ENCODE data around the gene MRM1. TPM values are rescaled to one million over a fixed set of nuclear protein-coding genes. Genes with fewer than 3 reads are reported as not detected.

Gene MRM1
- total and polyA plus RNA-seq, 7 experiments from 2014 or later, result 3.1 to 15.6 (median 9.3) TPM

DNA sequence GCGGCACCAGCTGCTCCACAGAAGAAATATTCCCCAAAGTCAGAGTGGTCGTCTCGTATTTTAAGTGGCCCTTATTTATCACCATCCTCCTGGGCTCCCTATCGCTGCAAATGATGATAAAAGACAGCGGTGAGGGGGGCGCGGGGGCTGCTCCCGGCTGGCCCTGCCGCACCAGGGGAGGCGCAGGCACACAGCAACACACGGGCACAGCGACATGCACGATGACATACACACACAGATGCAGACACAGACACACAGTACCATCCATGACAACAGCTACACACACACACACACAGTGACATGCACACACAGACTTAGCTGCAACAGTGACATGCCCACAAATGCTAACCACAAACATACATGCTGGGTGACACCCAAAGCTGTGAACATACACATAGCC is 52.5 kb downstream of the MRM1 start:
- H3K27ac ChIP-seq (ENCODE audit: low read depth, low read length), result no peak overlapping the region
- no peaks in the 10 kb centered on the region for H3K27me3 ChIP-seq (ENCODE audit: control insufficient read depth in 2 of 2, insufficient read depth in 2 of 2, low read length in 2 of 2)
- ChIA-PET POLR2A (no interaction called here), CTCF (no interaction called here)
- ATAC-seq (no peak), DNase-seq (no peak)
- H3K36me3 ChIP-seq (ENCODE audit: control insufficient read depth in 2 of 3, insufficient read depth in 3 of 3, low read length in 3 of 3), result no peaks in the 10 kb centered on the region
- intact Hi-C loops (cut with micrococcal nuclease), result no loop called here
- H3K4me3 ChIP-seq (ENCODE audit: low read length), result no peak overlapping the region
- Mint-ChIP-seq H3K27ac (no peak overlapping the region), H3K4me1 (peaks cover 7 to 12% (median 9%) of the 10 kb centered on the region in 7 donors), H3K9me3 (no peaks in the 10 kb centered on the region), H3K4me3 (no peak overlapping the region), H3K27me3 (peaks cover 27 to 64% (median 45%) of the 10 kb centered on the region in 5 donors), H3K36me3 (peaks cover 0 to 4% (median 3%) of the 10 kb centered on the region in 5 donors)
- H3K4me1 ChIP-seq (ENCODE audit: control insufficient read depth in 2 of 2, insufficient read depth in 2 of 2, low read length in 2 of 2), result no peaks in the 10 kb centered on the region
- H3K9me3 ChIP-seq (ENCODE audit: control insufficient read depth in 2 of 3, low read length in 3 of 3), result no peaks in the 10 kb centered on the region

DNA sequence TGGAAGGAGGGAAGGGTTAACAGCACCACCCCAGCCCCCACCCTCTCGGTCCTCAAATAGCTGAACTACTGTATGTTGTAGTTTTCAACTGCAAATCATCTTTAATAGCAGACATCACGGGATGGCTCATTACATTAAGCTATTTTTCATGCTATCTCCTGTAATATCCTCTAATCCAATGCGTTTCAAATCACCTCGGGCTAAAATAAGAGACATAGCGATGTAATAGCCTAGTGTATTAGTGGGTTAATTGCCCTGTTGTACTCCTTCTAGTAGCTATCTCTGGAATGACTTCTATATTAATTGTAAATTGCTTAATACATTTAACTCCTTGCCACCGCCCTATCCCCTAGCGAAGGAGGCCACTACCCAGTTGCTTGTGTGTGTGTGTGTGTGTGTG is 54.3 kb downstream of the MRM1 start:
- H3K27ac Mint-ChIP-seq, result no peak overlapping the region
- CTCF ChIA-PET, result no interaction called here
- H3K4me3 Mint-ChIP-seq, result no peak overlapping the region

DNA sequence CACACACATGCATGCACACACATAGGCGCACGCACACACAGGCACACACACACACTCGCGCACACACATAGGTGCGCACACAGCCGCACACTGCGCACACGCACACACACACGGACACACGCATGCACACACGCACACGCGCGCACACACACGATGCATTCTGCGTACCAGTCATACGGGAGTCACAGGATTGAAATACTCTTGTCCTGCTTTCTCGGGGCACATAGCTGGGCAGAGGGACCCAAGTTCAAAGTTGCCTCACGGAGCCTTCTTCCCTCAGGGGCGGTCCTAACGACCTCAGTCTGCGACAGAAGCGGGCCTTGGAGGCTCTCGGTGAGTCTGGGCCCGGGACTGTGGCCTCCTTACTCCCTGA is 56.0 kb downstream of the MRM1 start:
- Mint-ChIP-seq H3K27ac (no peak overlapping the region), H3K36me3 (peaks cover 0 to 4% (median 3%) of the 10 kb centered on the region in 5 donors), H3K4me3 (peak overlapping the region; percentile 25 to 69 (median 57)), H3K27me3 (peaks cover 31 to 72% (median 42%) of the 10 kb centered on the region in 5 donors), H3K4me1 (peaks cover 7 to 12% (median 9%) of the 10 kb centered on the region in 7 donors), H3K9me3 (no peaks in the 10 kb centered on the region)
- Histone ChIP-seq H3K27ac (ENCODE audit: low read depth, low read length) (no peak overlapping the region), H3K4me3 (ENCODE audit: low read length) (no peak overlapping the region), H3K36me3 (ENCODE audit: control insufficient read depth in 2 of 3, insufficient read depth in 3 of 3, low read length in 3 of 3) (no peaks in the 10 kb centered on the region), H3K4me1 (ENCODE audit: control insufficient read depth in 2 of 2, insufficient read depth in 2 of 2, low read length in 2 of 2) (no peaks in the 10 kb centered on the region), H3K27me3 (ENCODE audit: control insufficient read depth in 2 of 2, insufficient read depth in 2 of 2, low read length in 2 of 2) (no peaks in the 10 kb centered on the region), H3K9me3 (ENCODE audit: control insufficient read depth in 2 of 3, low read length in 3 of 3) (no peaks in the 10 kb centered on the region)
- no peak for ATAC-seq
- no peak for DNase-seq
- POLR2A ChIA-PET, result no interaction called here
- CTCF ChIA-PET, result no interaction called here
- intact Hi-C loops (cut with micrococcal nuclease), result no loop called here

More for the DNA sequence above, 54.3 kb downstream of the MRM1 start:
- no peak overlapping the region for H3K4me3 ChIP-seq (ENCODE audit: low read length)
- DNase-seq (no peak), ATAC-seq (no peak)
- H3K27me3 ChIP-seq (ENCODE audit: control insufficient read depth in 2 of 2, insufficient read depth in 2 of 2, low read length in 2 of 2), result no peaks in the 10 kb centered on the region
- peaks cover 7 to 12% (median 9%) of the 10 kb centered on the region in 7 donors for H3K4me1 Mint-ChIP-seq
- H3K9me3 Mint-ChIP-seq, result no peaks in the 10 kb centered on the region
- no peaks in the 10 kb centered on the region for H3K9me3 ChIP-seq (ENCODE audit: control insufficient read depth in 2 of 3, low read length in 3 of 3)
- peaks cover 0 to 4% (median 3%) of the 10 kb centered on the region in 5 donors for H3K36me3 Mint-ChIP-seq
- intact Hi-C loops (cut with micrococcal nuclease), result no loop called here
- no peaks in the 10 kb centered on the region for H3K36me3 ChIP-seq (ENCODE audit: control insufficient read depth in 2 of 3, insufficient read depth in 3 of 3, low read length in 3 of 3)
- H3K27ac ChIP-seq (ENCODE audit: low read depth, low read length), result no peak overlapping the region
- peaks cover 31 to 65% (median 42%) of the 10 kb centered on the region in 5 donors for H3K27me3 Mint-ChIP-seq
- H3K4me1 ChIP-seq (ENCODE audit: control insufficient read depth in 2 of 2, insufficient read depth in 2 of 2, low read length in 2 of 2), result no peaks in the 10 kb centered on the region
- POLR2A ChIA-PET, result no interaction called here

DNA sequence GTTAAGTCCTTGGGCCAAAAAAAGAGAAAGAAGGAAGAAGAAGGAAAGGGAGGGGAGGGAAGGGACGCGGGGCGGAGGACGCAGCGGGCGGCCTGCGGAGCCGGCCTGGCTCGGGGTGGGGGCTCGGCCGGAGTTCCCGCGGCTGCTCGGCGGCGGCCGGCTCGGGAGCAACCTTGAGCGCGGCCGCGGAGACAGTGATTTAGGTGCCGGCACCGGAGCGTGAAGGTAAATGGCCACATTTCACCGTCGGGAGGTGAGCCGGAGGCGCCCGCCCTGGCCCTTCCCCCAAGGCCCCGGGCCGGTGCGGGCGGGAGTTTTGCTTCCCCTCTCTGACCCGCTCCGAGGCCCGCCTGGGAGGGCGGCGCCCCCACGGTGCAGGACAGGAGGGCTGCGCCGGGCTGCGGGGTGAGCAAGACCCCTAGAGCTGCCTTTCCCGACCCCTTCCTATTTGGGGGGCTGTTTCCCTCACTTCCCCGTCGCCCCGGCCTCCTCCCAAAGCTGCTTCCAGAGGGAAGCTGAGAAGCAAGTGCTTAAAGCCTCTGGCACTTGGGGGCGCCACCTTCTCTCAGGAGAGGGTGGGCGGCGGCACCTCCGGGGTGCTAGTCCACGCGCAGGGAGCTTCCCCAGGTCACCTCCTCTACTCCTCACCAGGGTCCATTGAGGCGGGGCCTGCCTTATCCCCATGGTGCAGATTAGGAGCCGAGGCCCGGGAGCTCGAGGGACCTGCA is 56.5 kb downstream of the MRM1 start:
- Histone ChIP-seq H3K9me3 (ENCODE audit: control insufficient read depth in 2 of 3, low read length in 3 of 3) (no peaks in the 10 kb centered on the region), H3K4me1 (ENCODE audit: control insufficient read depth in 2 of 2, insufficient read depth in 2 of 2, low read length in 2 of 2) (no peaks in the 10 kb centered on the region), H3K27me3 (ENCODE audit: control insufficient read depth in 2 of 2, insufficient read depth in 2 of 2, low read length in 2 of 2) (no peaks in the 10 kb centered on the region), H3K36me3 (ENCODE audit: control insufficient read depth in 2 of 3, insufficient read depth in 3 of 3, low read length in 3 of 3) (no peaks in the 10 kb centered on the region), H3K27ac (ENCODE audit: low read depth, low read length) (no peak overlapping the region), H3K4me3 (ENCODE audit: low read length) (no peak overlapping the region)
- peaks cover 0 to 4% (median 3%) of the 10 kb centered on the region in 5 donors for H3K36me3 Mint-ChIP-seq
- peaks cover 7 to 12% (median 9%) of the 10 kb centered on the region in 7 donors for H3K4me1 Mint-ChIP-seq
- peaks cover 31 to 72% (median 42%) of the 10 kb centered on the region in 5 donors for H3K27me3 Mint-ChIP-seq
- DNase-seq (no peak), ATAC-seq (peak; percentile 31)
- peak overlapping the region; percentile 48 to 74 (median 62) for H3K4me3 Mint-ChIP-seq
- POLR2A ChIA-PET, result interaction anchor here (1.0 kb wide), 1 partner anchor 17 kb away, joined by 7 read pairs; no protein-coding TSS in a partner anchor
- H3K27ac Mint-ChIP-seq, result no peak overlapping the region
- intact Hi-C loops (cut with micrococcal nuclease), result no loop called here
- CTCF ChIA-PET, result no interaction called here
- no peaks in the 10 kb centered on the region for H3K9me3 Mint-ChIP-seq

Other genes with a start within 250 kb of the MRM1 start
- not detected for gene TBC1D3H, start 213.1 kb upstream of the MRM1 start, total RNA-seq
- gene TBC1D3H, start 213.1 kb upstream of the MRM1 start, polyA plus RNA-seq, result not detected
- 10 to 100 TPM; 38.4 to 59.9 (median 57.4) TPM for gene ZNHIT3, start 114.9 kb upstream of the MRM1 start, total RNA-seq
- gene ZNHIT3, start 114.9 kb upstream of the MRM1 start, polyA plus RNA-seq, result 100 to 1,000 TPM in 1 of 2 donors, 10 to 100 TPM in 1; 99.1 to 118 TPM
- gene MYO19, start 66.7 kb upstream of the MRM1 start, total RNA-seq, result 100 to 1,000 TPM in 1 of 5 experiments, 10 to 100 TPM in 4; 65.2 to 114 (median 76.9) TPM
- gene MYO19, start 66.7 kb upstream of the MRM1 start, polyA plus RNA-seq, result 1 to 10 TPM; 4.9 to 5.7 TPM
- 10 to 100 TPM in 1 of 5 experiments, 1 to 10 TPM in 4; 4.2 to 15.6 (median 5.4) TPM for gene PIGW, start 66.6 kb upstream of the MRM1 start, total RNA-seq
- gene PIGW, start 66.6 kb upstream of the MRM1 start, polyA plus RNA-seq, result 10 to 100 TPM; 10.9 TPM
- gene GGNBP2, start 56.7 kb upstream of the MRM1 start, total RNA-seq, result 100 to 1,000 TPM in 4 of 5 experiments, 10 to 100 TPM in 1; 99.7 to 173 (median 145) TPM
- gene GGNBP2, start 56.7 kb upstream of the MRM1 start, polyA plus RNA-seq, result 10 to 100 TPM; 60.4 to 65.1 TPM
- gene DHRS11, start 9.7 kb upstream of the MRM1 start, total RNA-seq, result 10 to 100 TPM in 1 of 5 experiments, 1 to 10 TPM in 4; 1.6 to 10.9 (median 5.1) TPM
- 1 to 10 TPM; 5.3 to 7.7 TPM for gene DHRS11, start 9.7 kb upstream of the MRM1 start, polyA plus RNA-seq